ENCODE measurements around the gene LMOD3. TPM values are rescaled to one million over a fixed set of nuclear protein-coding genes. Genes with fewer than 3 reads are reported as not detected.

The LMOD3 gene
- total RNA-seq, 2 donors from 2014 or later, result not detected

GRCh38 chr3:69119138-69119537 lies 3.3 kb downstream of the LMOD3 start:
- Mint-ChIP-seq H3K36me3 (ENCODE audit: insufficient read depth in 2 of 2) (no peaks in the 10 kb centered on the region), H3K9me3 (no peaks in the 10 kb centered on the region), H3K4me3 (no peak overlapping the region), H3K4me1 (ENCODE audit: low read depth) (peaks cover 7% of the 10 kb centered on the region), H3K27ac (no peak overlapping the region), H3K27me3 (ENCODE audit: low read depth) (no peaks in the 10 kb centered on the region)
- DNase-seq (no peak), ATAC-seq (replicated peaks in 1 of 2) (no peak)

- H3K27me3 Mint-ChIP-seq (ENCODE audit: low read depth), result no peaks in the 10 kb centered on the region
- DNase-seq (no peak), ATAC-seq (replicated peaks in 1 of 2) (no peak)
- no peaks in the 10 kb centered on the region for H3K9me3 Mint-ChIP-seq
- H3K27ac Mint-ChIP-seq, result no peak overlapping the region
- peaks cover 13% of the 10 kb centered on the region for H3K4me1 Mint-ChIP-seq (ENCODE audit: low read depth)
- H3K36me3 Mint-ChIP-seq (ENCODE audit: insufficient read depth in 2 of 2), result no peaks in the 10 kb centered on the region
- no peak overlapping the region for H3K4me3 Mint-ChIP-seq
These were observed 3.8 kb downstream of the LMOD3 start for GRCh38 chr3:69118555-69118954.

GRCh38 chr3:69116897-69117296 lies 5.5 kb downstream of the LMOD3 start:
- H3K27me3 Mint-ChIP-seq (ENCODE audit: low read depth), result no peaks in the 10 kb centered on the region
- no peaks in the 10 kb centered on the region for H3K9me3 Mint-ChIP-seq
- H3K4me1 Mint-ChIP-seq (ENCODE audit: low read depth), result peaks cover 18% of the 10 kb centered on the region
- H3K27ac Mint-ChIP-seq, result no peak overlapping the region
- no peak for DNase-seq
- no peak overlapping the region for H3K4me3 Mint-ChIP-seq
- H3K36me3 Mint-ChIP-seq (ENCODE audit: insufficient read depth in 2 of 2), result no peaks in the 10 kb centered on the region
- no peak for ATAC-seq (replicated peaks in 1 of 2)

- H3K9me3 Mint-ChIP-seq, result no peaks in the 10 kb centered on the region
- no peak for DNase-seq
- H3K27ac Mint-ChIP-seq, result no peak overlapping the region
- H3K4me1 Mint-ChIP-seq (ENCODE audit: low read depth), result peaks cover 16% of the 10 kb centered on the region
- no peaks in the 10 kb centered on the region for H3K36me3 Mint-ChIP-seq (ENCODE audit: insufficient read depth in 2 of 2)
- no peaks in the 10 kb centered on the region for H3K27me3 Mint-ChIP-seq (ENCODE audit: low read depth)
- no peak for ATAC-seq (replicated peaks in 1 of 2)
- H3K4me3 Mint-ChIP-seq, result no peak overlapping the region
These were observed 6.2 kb downstream of the LMOD3 start for GRCh38 chr3:69116162-69116561.

- no peaks in the 10 kb centered on the region for H3K27me3 Mint-ChIP-seq (ENCODE audit: low read depth)
- H3K9me3 Mint-ChIP-seq, result no peaks in the 10 kb centered on the region
- ATAC-seq (replicated peaks in 1 of 2) (peak in 1 of 2 donors; percentile 32), DNase-seq (no peak)
- H3K27ac Mint-ChIP-seq, result no peak overlapping the region
- no peak overlapping the region for H3K4me3 Mint-ChIP-seq
- H3K4me1 Mint-ChIP-seq (ENCODE audit: low read depth), result peaks cover 12% of the 10 kb centered on the region
- no peaks in the 10 kb centered on the region for H3K36me3 Mint-ChIP-seq (ENCODE audit: insufficient read depth in 2 of 2)
These were observed 6.7 kb downstream of the LMOD3 start for GRCh38 chr3:69115731-69116130.

GRCh38 chr3:69113536-69113935 lies 8.9 kb downstream of the LMOD3 start:
- DNase-seq, result no peak
- H3K27me3 Mint-ChIP-seq (ENCODE audit: low read depth), result no peaks in the 10 kb centered on the region
- H3K4me3 Mint-ChIP-seq, result no peak overlapping the region
- H3K36me3 Mint-ChIP-seq (ENCODE audit: insufficient read depth in 2 of 2), result no peaks in the 10 kb centered on the region
- H3K4me1 Mint-ChIP-seq (ENCODE audit: low read depth), result peaks cover 11% of the 10 kb centered on the region
- no peaks in the 10 kb centered on the region for H3K9me3 Mint-ChIP-seq
- no peak overlapping the region for H3K27ac Mint-ChIP-seq
- ATAC-seq (replicated peaks in 1 of 2), result no peak

- ATAC-seq (replicated peaks in 1 of 2) (peak in 1 of 2 donors; percentile 25), DNase-seq (no peak)
- Mint-ChIP-seq H3K27ac (no peak overlapping the region), H3K4me1 (ENCODE audit: low read depth) (peaks cover 23% of the 10 kb centered on the region), H3K36me3 (ENCODE audit: insufficient read depth in 2 of 2) (peaks cover 0 to 2% of the 10 kb centered on the region in 2 donors), H3K27me3 (ENCODE audit: low read depth) (no peaks in the 10 kb centered on the region), H3K9me3 (no peaks in the 10 kb centered on the region), H3K4me3 (no peak overlapping the region)
These were observed 11.4 kb downstream of the LMOD3 start for GRCh38 chr3:69110941-69111546.

- Mint-ChIP-seq H3K4me1 (ENCODE audit: low read depth) (peaks cover 35% of the 10 kb centered on the region), H3K9me3 (no peaks in the 10 kb centered on the region), H3K27me3 (ENCODE audit: low read depth) (no peaks in the 10 kb centered on the region), H3K27ac (no peak overlapping the region), H3K4me3 (no peak overlapping the region), H3K36me3 (ENCODE audit: insufficient read depth in 2 of 2) (peaks cover 4 to 11% of the 10 kb centered on the region in 2 donors)
- DNase-seq (no peak), ATAC-seq (replicated peaks in 1 of 2) (no peak)
These were observed 13.6 kb downstream of the LMOD3 start for GRCh38 chr3:69108811-69109210.

GRCh38 chr3:69107841-69108240 lies 14.6 kb downstream of the LMOD3 start:
- Mint-ChIP-seq H3K4me3 (no peak overlapping the region), H3K4me1 (ENCODE audit: low read depth) (peaks cover 33% of the 10 kb centered on the region), H3K27ac (no peak overlapping the region), H3K27me3 (ENCODE audit: low read depth) (no peaks in the 10 kb centered on the region), H3K36me3 (ENCODE audit: insufficient read depth in 2 of 2) (peaks cover 4 to 14% of the 10 kb centered on the region in 2 donors), H3K9me3 (no peaks in the 10 kb centered on the region)
- DNase-seq, result no peak
- ATAC-seq (replicated peaks in 1 of 2), result no peak

GRCh38 chr3:69105320-69105719 lies 17.1 kb downstream of the LMOD3 start:
- no peak overlapping the region for H3K4me3 Mint-ChIP-seq
- DNase-seq, result no peak
- H3K9me3 Mint-ChIP-seq, result no peaks in the 10 kb centered on the region
- peaks cover 9 to 22% of the 10 kb centered on the region in 2 donors for H3K36me3 Mint-ChIP-seq (ENCODE audit: insufficient read depth in 2 of 2)
- ATAC-seq (replicated peaks in 1 of 2), result no peak
- peaks cover 48% of the 10 kb centered on the region for H3K4me1 Mint-ChIP-seq (ENCODE audit: low read depth)
- no peaks in the 10 kb centered on the region for H3K27me3 Mint-ChIP-seq (ENCODE audit: low read depth)
- H3K27ac Mint-ChIP-seq, result no peak overlapping the region

GRCh38 chr3:69104586-69104985 lies 17.8 kb downstream of the LMOD3 start:
- no peak for ATAC-seq (replicated peaks in 1 of 2)
- no peak for DNase-seq
- Mint-ChIP-seq H3K27me3 (ENCODE audit: low read depth) (no peaks in the 10 kb centered on the region), H3K4me1 (ENCODE audit: low read depth) (peaks cover 55% of the 10 kb centered on the region), H3K9me3 (no peaks in the 10 kb centered on the region), H3K36me3 (ENCODE audit: insufficient read depth in 2 of 2) (peaks cover 9 to 30% of the 10 kb centered on the region in 2 donors), H3K27ac (no peak overlapping the region), H3K4me3 (no peak overlapping the region)

GRCh38 chr3:69103123-69103522 lies 19.3 kb downstream of the LMOD3 start:
- Mint-ChIP-seq H3K36me3 (ENCODE audit: insufficient read depth in 2 of 2) (peaks cover 11 to 36% of the 10 kb centered on the region in 2 donors), H3K4me1 (ENCODE audit: low read depth) (peaks cover 65% of the 10 kb centered on the region), H3K4me3 (no peak overlapping the region), H3K27ac (peak overlapping the region; percentile 81), H3K27me3 (ENCODE audit: low read depth) (no peaks in the 10 kb centered on the region), H3K9me3 (peaks cover 0 to 1% of the 10 kb centered on the region in 2 donors)
- ATAC-seq (replicated peaks in 1 of 2) (no peak), DNase-seq (no peak)

GRCh38 chr3:69102384-69102783 lies 20.0 kb downstream of the LMOD3 start:
- Mint-ChIP-seq H3K9me3 (peaks cover 0 to 1% of the 10 kb centered on the region in 2 donors), H3K27me3 (ENCODE audit: low read depth) (no peaks in the 10 kb centered on the region), H3K27ac (peak overlapping the region; percentile 40), H3K4me3 (no peak overlapping the region), H3K4me1 (ENCODE audit: low read depth) (peaks cover 63% of the 10 kb centered on the region), H3K36me3 (ENCODE audit: insufficient read depth in 2 of 2) (peaks cover 14 to 40% of the 10 kb centered on the region in 2 donors)
- DNase-seq, result no peak
- ATAC-seq (replicated peaks in 1 of 2), result no peak

GRCh38 chr3:69099576-69099975 lies 22.8 kb downstream of the LMOD3 start:
- no peak for DNase-seq
- Mint-ChIP-seq H3K27ac (peak overlapping the region; percentile 47), H3K4me1 (ENCODE audit: low read depth) (peaks cover 76% of the 10 kb centered on the region), H3K9me3 (peaks cover 0 to 1% of the 10 kb centered on the region in 2 donors), H3K4me3 (no peak overlapping the region), H3K27me3 (ENCODE audit: low read depth) (no peaks in the 10 kb centered on the region), H3K36me3 (ENCODE audit: insufficient read depth in 2 of 2) (peaks cover 18 to 42% of the 10 kb centered on the region in 2 donors)
- no peak for ATAC-seq (replicated peaks in 1 of 2)

All from activated T-cell treated with anti-CD3 and anti-CD28 coated beads, Interleukin-2, amount 50 U/mL, for 72 hours (primary cell).